Measurements from ENCODE around the gene PTPN13.

PTPN13 gene

DNA sequence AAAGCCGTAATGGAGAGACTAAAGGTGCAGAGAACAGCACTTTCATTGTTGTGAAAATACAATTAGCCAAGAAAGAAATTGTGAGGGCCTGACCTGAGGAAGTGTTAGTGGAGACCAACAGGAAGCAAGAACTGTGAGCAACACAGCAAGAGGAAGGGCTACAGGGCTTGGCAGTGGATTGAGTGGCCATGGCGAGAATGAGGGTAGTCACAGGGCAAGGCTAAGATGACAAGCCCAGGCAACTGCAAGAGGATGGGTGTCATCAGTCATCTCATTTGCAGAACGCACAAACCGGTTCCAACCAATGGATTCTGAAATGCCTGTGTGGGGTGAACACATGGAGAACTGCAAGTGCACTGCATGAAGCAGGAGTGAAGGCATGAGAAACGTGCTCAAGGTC lies 251.5 kb downstream of the PTPN13 start:
- H3K9me3 ChIP-seq (ENCODE audit: insufficient read depth, low read depth, low read length) = no peaks in the 10 kb centered on the region
- H3K4me3 ChIP-seq (ENCODE audit: low read length) = no peak overlapping the region
- 92% methylated on average over 5 of the region's 5 CpGs for WGBS
- H3K9ac ChIP-seq (ENCODE audit: low read depth, low read length) = no peak overlapping the region
- no peaks in the 10 kb centered on the region for H3K4me1 ChIP-seq (ENCODE audit: insufficient read depth, low read length)
- H3K27ac ChIP-seq (ENCODE audit: low read depth, low read length) = no peak overlapping the region
- no peaks in the 10 kb centered on the region for H3K27me3 ChIP-seq (ENCODE audit: insufficient read depth, low read length)
- H3K36me3 ChIP-seq (ENCODE audit: insufficient read depth, low read length) = no peaks in the 10 kb centered on the region

DNA sequence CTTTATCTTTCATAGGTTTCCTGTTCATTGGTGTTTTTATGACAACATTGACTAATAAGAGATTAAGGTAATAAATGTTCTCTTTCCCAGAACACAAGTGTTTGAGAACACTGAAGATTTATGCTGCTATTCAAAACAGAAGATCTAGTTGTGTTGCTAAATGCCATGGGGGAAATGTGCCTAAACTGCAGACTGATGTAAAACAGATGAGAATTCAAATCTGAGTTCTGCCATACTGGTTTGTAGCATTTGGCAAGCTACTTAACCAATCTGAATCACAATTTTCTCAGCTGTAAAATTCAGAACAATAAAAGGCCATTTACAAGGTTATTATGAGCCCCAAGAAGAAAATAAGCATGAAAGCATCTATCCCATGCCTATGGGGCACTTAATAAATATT lies 252.8 kb downstream of the PTPN13 start:
- Histone ChIP-seq H3K4me3 (ENCODE audit: low read length) (no peak overlapping the region), H3K9ac (ENCODE audit: low read depth, low read length) (no peak overlapping the region), H3K9me3 (ENCODE audit: insufficient read depth, low read depth, low read length) (no peaks in the 10 kb centered on the region), H3K27ac (ENCODE audit: low read depth, low read length) (no peak overlapping the region), H3K4me1 (ENCODE audit: insufficient read depth, low read length) (no peaks in the 10 kb centered on the region), H3K36me3 (ENCODE audit: insufficient read depth, low read length) (no peaks in the 10 kb centered on the region), H3K27me3 (ENCODE audit: insufficient read depth, low read length) (no peaks in the 10 kb centered on the region)

DNA sequence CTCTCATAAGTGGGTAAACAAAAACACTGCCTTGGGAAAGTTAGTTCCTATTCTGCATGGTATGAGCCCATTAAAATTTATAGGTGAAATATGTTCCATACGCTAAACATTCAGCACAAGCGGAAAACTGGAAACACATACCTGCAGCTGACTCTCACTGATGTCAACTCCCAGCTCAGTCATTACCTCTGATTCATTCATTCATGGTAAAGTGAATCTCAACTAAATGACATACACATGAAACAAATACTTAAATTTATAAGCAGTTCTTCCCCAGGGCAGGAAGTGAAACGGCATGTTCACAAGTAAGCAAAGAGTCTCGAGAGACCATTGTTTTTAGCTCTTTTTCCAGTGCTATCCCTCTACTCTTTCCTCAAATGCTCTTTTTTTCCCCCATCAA lies 253.5 kb downstream of the PTPN13 start:
- no peaks in the 10 kb centered on the region for H3K4me1 ChIP-seq (ENCODE audit: insufficient read depth, low read length)
- no peaks in the 10 kb centered on the region for H3K36me3 ChIP-seq (ENCODE audit: insufficient read depth, low read length)
- H3K27me3 ChIP-seq (ENCODE audit: insufficient read depth, low read length) = no peaks in the 10 kb centered on the region
- no peak overlapping the region for H3K27ac ChIP-seq (ENCODE audit: low read depth, low read length)
- no peak overlapping the region for H3K4me3 ChIP-seq (ENCODE audit: low read length)
- H3K9me3 ChIP-seq (ENCODE audit: insufficient read depth, low read depth, low read length) = no peaks in the 10 kb centered on the region
- 91% methylated on average over 4 of the region's 4 CpGs for WGBS
- H3K9ac ChIP-seq (ENCODE audit: low read depth, low read length) = no peak overlapping the region

DNA sequence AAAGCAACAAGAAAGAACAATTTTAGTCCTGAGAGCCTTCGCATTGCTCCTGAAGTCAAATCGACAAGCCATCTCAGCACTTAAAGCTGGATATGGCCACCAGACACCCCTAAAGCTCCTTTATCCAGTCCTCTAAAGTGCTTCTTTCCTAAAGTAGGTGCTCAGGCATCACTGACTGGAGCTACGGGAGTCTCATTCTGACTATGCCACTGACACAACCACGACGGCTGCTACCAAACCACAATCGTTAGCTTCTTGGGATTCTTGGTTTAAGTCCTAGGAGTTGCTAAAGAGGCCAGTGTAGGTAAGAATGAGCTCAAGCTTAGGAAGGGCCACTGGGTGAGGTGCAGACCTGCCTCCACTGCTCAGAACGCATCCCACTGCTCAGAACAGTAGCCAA lies 254.0 kb downstream of the PTPN13 start:
- H3K4me3 ChIP-seq (ENCODE audit: low read length) = no peak overlapping the region
- no peak overlapping the region for H3K9ac ChIP-seq (ENCODE audit: low read depth, low read length)
- no peaks in the 10 kb centered on the region for H3K36me3 ChIP-seq (ENCODE audit: insufficient read depth, low read length)
- no peaks in the 10 kb centered on the region for H3K9me3 ChIP-seq (ENCODE audit: insufficient read depth, low read depth, low read length)
- no peaks in the 10 kb centered on the region for H3K27me3 ChIP-seq (ENCODE audit: insufficient read depth, low read length)
- 73% methylated on average over 7 of the region's 7 CpGs for WGBS
- H3K27ac ChIP-seq (ENCODE audit: low read depth, low read length) = no peak overlapping the region
- H3K4me1 ChIP-seq (ENCODE audit: insufficient read depth, low read length) = no peaks in the 10 kb centered on the region

DNA sequence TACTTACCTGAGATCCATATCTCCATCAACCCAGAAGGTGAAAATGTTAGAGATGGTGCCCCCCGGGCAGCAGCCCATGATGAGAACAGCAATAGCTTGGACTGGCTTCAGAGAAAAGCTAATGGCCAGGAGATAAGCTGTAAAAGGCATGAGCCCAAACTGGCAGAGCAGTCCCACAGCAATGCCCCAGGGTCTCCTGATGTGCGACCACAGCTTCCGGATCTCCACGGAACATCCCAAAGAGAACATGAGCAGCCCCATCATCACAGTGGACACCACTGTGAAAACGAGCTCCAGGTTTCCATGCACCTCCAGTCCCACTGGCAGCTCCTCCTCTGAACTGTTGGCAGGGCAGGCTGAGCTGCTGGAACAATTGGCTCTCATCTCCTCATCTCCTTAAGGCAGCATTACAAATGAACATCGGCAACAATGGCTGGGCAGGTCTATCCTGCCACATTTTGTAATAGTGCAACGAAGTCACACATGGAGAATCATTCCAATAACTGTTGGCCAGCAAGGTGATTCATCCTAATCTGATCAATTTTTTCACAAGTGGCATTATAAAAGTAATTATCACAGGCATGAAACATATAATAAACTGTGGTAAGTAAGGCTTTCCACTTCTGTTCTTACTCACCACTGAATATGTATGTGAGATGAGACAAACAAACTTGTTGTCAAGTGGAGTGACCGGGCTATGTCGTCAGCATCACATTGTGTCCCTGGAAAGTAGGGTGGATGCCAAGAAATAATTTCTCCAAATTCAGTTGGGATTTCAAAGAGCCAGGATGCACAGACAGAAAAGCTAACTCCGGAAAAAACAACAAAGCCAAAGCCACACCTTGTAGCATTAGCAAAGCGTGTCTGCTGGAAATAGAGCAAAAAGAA lies 254.9 kb downstream of the PTPN13 start, which contains the start of gene SLC10A6:
Gene SLC10A6 (minus strand): TSS at position 653 of the 888 bp plus-strand sequence. CDS start 269 bp downstream, at position 384.
- 92% methylated on average over 11 of the region's 11 CpGs for WGBS
- Histone ChIP-seq H3K9me3 (ENCODE audit: insufficient read depth, low read depth, low read length) (no peaks in the 10 kb centered on the region), H3K36me3 (ENCODE audit: insufficient read depth, low read length) (no peaks in the 10 kb centered on the region), H3K9ac (ENCODE audit: low read depth, low read length) (no peak within 1 kb of the TSS), H3K27ac (ENCODE audit: low read depth, low read length) (no peak within 1 kb of the TSS), H3K4me1 (ENCODE audit: insufficient read depth, low read length) (no peaks in the 10 kb centered on the region), H3K27me3 (ENCODE audit: insufficient read depth, low read length) (no peaks in the 10 kb centered on the region), H3K4me3 (ENCODE audit: low read length) (no peak within 1 kb of the TSS)

DNA sequence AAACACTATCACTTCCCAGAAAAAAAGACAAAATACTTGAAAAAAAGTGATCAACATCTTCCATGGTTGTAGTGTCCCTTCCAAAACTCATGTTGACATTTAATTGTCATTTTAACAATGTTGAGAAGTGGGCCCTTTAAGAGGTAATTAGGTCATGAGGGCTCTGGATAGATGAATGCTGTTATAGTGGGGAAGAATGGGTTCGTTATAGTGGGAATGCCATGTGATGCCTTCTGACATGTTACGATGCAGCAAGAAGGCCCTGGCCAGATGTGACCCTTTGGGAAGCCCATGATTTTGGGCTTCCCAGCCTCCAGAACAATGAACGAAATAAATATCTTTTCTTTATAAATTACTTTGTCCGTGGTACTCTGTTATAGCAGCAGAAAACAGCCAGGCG lies 259.1 kb downstream of the PTPN13 start:
- Histone ChIP-seq H3K36me3 (ENCODE audit: insufficient read depth, low read length) (no peaks in the 10 kb centered on the region), H3K27ac (ENCODE audit: low read depth, low read length) (no peak overlapping the region), H3K4me1 (ENCODE audit: insufficient read depth, low read length) (peaks cover 12% of the 10 kb centered on the region), H3K27me3 (ENCODE audit: insufficient read depth, low read length) (peaks cover 26% of the 10 kb centered on the region), H3K9me3 (ENCODE audit: insufficient read depth, low read depth, low read length) (no peaks in the 10 kb centered on the region), H3K4me3 (ENCODE audit: low read length) (no peak overlapping the region), H3K9ac (ENCODE audit: low read depth, low read length) (no peak overlapping the region)
- 96% methylated on average over 5 of the region's 5 CpGs for WGBS

DNA sequence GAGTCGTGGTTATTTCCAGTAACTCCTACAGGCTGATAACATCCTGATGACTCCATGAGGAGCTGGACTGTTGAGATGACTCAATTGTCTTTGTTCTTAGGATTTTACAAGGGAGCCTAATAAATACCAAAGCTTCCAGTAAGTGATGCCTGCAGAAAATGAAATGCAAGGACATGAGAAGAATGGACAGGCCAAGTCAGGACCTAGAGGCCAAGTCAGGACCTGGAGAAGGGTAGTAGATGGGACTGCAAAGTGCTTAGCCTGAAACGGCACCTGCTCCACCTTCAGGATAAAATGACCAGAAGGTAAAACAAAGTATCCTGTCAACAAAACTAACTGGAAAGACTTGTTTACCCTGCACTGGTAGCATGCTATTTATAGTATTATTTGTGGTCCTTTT lies 261.5 kb downstream of the PTPN13 start:
- Histone ChIP-seq H3K36me3 (ENCODE audit: insufficient read depth, low read length) (no peaks in the 10 kb centered on the region), H3K27ac (ENCODE audit: low read depth, low read length) (no peak overlapping the region)
- 86% methylated on average over 2 of the region's 2 CpGs for WGBS

DNA sequence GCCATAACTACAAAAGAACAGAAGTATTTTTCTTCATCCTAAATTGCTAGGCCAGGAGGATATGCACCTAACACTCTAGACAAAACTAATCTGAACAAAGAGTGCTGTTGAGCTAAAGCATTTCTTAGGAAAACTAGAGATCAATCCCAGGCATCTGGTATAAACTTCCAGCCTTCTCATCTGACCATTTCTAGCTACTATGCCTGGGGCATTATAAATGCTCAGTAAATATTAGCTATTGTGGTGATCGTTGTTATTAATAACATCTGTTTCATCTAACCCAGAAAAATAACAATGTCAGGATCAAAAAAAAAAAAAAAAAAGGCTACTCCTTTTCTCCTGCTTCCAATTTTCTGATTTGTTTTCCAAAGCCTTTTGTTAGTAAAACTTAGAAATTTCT lies 262.8 kb downstream of the PTPN13 start:
- Histone ChIP-seq H3K4me3 (ENCODE audit: low read length) (no peak overlapping the region), H3K9me3 (ENCODE audit: insufficient read depth, low read depth, low read length) (no peaks in the 10 kb centered on the region), H3K36me3 (ENCODE audit: insufficient read depth, low read length) (no peaks in the 10 kb centered on the region), H3K27ac (ENCODE audit: low read depth, low read length) (no peak overlapping the region), H3K9ac (ENCODE audit: low read depth, low read length) (no peak overlapping the region), H3K27me3 (ENCODE audit: insufficient read depth, low read length) (peaks cover 55% of the 10 kb centered on the region), H3K4me1 (ENCODE audit: insufficient read depth, low read length) (peaks cover 15% of the 10 kb centered on the region)
- WGBS = 100% methylated on average over 1 of the region's 1 CpG

More for the DNA sequence above, 261.5 kb downstream of the PTPN13 start:
- peaks cover 15% of the 10 kb centered on the region for H3K4me1 ChIP-seq (ENCODE audit: insufficient read depth, low read length)
- no peaks in the 10 kb centered on the region for H3K9me3 ChIP-seq (ENCODE audit: insufficient read depth, low read depth, low read length)
- peaks cover 47% of the 10 kb centered on the region for H3K27me3 ChIP-seq (ENCODE audit: insufficient read depth, low read length)
- no peak overlapping the region for H3K9ac ChIP-seq (ENCODE audit: low read depth, low read length)
- no peak overlapping the region for H3K4me3 ChIP-seq (ENCODE audit: low read length)

DNA sequence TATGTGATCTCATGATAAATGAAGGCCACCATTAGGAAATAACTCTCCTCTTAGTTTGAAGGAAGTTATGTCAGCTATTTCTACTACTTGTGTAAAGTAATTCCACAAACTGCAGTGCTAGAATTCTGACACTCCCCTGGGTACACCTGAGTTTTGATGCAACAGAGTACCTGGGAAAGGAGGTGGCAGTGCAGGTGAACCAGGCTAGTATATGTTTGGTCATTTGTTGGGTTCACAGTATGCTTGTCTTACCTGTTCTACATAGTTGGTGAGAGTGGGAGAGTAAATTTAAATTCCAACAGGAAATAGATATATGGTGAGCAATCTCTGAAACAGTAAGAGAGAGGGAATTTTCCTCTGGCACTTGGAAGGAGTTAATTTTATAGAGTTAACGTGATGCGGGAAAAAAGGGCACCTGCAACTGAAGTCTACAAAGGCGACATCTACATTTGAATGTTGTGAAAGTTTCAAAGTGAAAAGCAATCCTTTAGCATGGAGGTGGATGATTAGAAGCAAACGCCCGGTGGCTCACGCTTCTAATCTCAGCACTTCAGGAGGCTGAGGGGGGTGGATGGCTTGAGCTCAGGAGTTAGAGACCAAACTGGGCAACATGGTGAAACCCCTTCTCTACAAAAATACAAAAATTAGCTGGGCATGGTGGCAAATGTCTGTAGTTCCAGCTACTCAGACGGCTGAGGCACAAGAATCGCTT lies 263.4 kb downstream of the PTPN13 start:
- no peak overlapping the region for H3K4me3 ChIP-seq (ENCODE audit: low read length)
- WGBS = 6% methylated on average over 8 of the region's 8 CpGs
- H3K9ac ChIP-seq (ENCODE audit: low read depth, low read length) = no peak overlapping the region
- H3K27me3 ChIP-seq (ENCODE audit: insufficient read depth, low read length) = peaks cover 55% of the 10 kb centered on the region
- H3K27ac ChIP-seq (ENCODE audit: low read depth, low read length) = no peak overlapping the region
- peaks cover 15% of the 10 kb centered on the region for H3K4me1 ChIP-seq (ENCODE audit: insufficient read depth, low read length)
- H3K36me3 ChIP-seq (ENCODE audit: insufficient read depth, low read length) = no peaks in the 10 kb centered on the region
- H3K9me3 ChIP-seq (ENCODE audit: insufficient read depth, low read depth, low read length) = no peaks in the 10 kb centered on the region
